ENCODE data around the gene ELF1.
A peak's percentile ranks its signal among the peaks of the same experiment; 100 is the strongest.
"Not testable (repeated sequence)": the region's sequence is repeated elsewhere in the genome, so short reads cannot be mapped to it uniquely, and the experiment has no call there.

The ELF1 gene

GRCh38 chr13:41056194-41056593 is 37.1 kb upstream of the ELF1 start:
- Histone ChIP-seq H3K27ac (ENCODE audit: low read depth, low read length) (no peak overlapping the region), H3K4me1 (ENCODE audit: control insufficient read depth, insufficient read depth, low read length) (peaks cover 21% of the 10 kb centered on the region), H3K9ac (ENCODE audit: low read length) (no peak overlapping the region)

GRCh38 chr13:41054919-41055619 is 36.0 kb upstream of the ELF1 start:
- no peak overlapping the region for H3K9ac ChIP-seq (ENCODE audit: low read length)
- H3K27ac ChIP-seq (ENCODE audit: low read depth, low read length) = peak overlapping the region; percentile 63
- H3K4me3 ChIP-seq (ENCODE audit: low read length) = no peak overlapping the region
- H3K27me3 ChIP-seq (ENCODE audit: control insufficient read depth, insufficient read depth, low read length) = no peaks in the 10 kb centered on the region
- peaks cover 21% of the 10 kb centered on the region for H3K4me1 ChIP-seq (ENCODE audit: control insufficient read depth, insufficient read depth, low read length)
- no peaks in the 10 kb centered on the region for H3K36me3 ChIP-seq (ENCODE audit: control insufficient read depth, insufficient read depth, low read length)

More at GRCh38 chr13:41056194-41056593, 37.1 kb upstream of the ELF1 start:
- H3K27me3 ChIP-seq (ENCODE audit: control insufficient read depth, insufficient read depth, low read length) = no peaks in the 10 kb centered on the region
- no peaks in the 10 kb centered on the region for H3K36me3 ChIP-seq (ENCODE audit: control insufficient read depth, insufficient read depth, low read length)
- no peak overlapping the region for H3K4me3 ChIP-seq (ENCODE audit: low read length)

GRCh38 chr13:41054212-41054877 is 35.2 kb upstream of the ELF1 start:
- no peak overlapping the region for H3K4me3 ChIP-seq (ENCODE audit: low read length)
- H3K9ac ChIP-seq (ENCODE audit: low read length) = no peak overlapping the region
- peak overlapping the region; percentile 63 for H3K27ac ChIP-seq (ENCODE audit: low read depth, low read length)
- no peaks in the 10 kb centered on the region for H3K27me3 ChIP-seq (ENCODE audit: control insufficient read depth, insufficient read depth, low read length)
- H3K4me1 ChIP-seq (ENCODE audit: control insufficient read depth, insufficient read depth, low read length) = peaks cover 21% of the 10 kb centered on the region
- no peaks in the 10 kb centered on the region for H3K36me3 ChIP-seq (ENCODE audit: control insufficient read depth, insufficient read depth, low read length)

DNA sequence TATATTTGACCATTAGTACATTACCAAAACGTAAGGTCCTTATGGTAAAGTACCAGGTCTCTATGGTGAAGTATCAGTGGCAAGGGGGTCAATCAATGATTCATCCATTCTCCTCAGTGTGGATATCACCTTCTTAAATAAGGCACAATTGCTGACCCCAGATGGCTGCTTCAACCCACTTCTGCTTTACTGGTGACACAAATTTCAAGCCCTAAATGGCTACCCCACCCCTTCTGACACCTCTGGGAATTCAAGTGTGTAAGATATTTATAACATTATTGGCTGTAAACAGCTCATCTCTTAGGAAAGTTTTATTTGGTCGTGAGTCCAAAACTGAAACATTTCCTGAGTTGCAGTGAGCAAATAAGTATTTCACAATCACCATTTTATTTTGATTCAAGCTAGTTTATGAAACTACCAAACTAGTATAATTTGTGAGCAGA is 34.3 kb upstream of the ELF1 start:
- no peaks in the 10 kb centered on the region for H3K27me3 ChIP-seq (ENCODE audit: control insufficient read depth, insufficient read depth, low read length)
- H3K4me1 ChIP-seq (ENCODE audit: control insufficient read depth, insufficient read depth, low read length) = peaks cover 17% of the 10 kb centered on the region
- H3K27ac ChIP-seq (ENCODE audit: low read depth, low read length) = no peak overlapping the region
- H3K9ac ChIP-seq (ENCODE audit: low read length) = no peak overlapping the region
- H3K4me3 ChIP-seq (ENCODE audit: low read length) = no peak overlapping the region
- H3K36me3 ChIP-seq (ENCODE audit: control insufficient read depth, insufficient read depth, low read length) = no peaks in the 10 kb centered on the region

DNA sequence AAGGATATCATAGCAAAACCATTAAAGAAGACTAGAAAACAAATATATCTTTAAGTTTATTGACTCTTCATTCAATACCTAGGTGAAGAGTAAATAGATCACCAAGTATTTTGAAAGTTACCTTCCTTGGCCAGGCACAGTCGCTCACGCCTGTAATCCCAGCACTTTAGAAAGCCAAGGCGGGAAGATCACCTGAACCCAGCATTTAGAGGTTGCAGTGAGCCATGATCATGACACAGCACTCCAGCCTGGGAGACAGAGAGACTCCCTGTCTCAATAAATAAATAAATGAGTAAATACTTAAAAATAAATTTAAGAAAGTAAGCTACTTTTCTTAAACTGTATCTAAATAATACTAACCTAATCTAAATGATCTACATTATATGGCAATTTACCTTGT is 33.3 kb upstream of the ELF1 start:
- no peaks in the 10 kb centered on the region for H3K36me3 ChIP-seq (ENCODE audit: control insufficient read depth, insufficient read depth, low read length)
- no peak overlapping the region for H3K9ac ChIP-seq (ENCODE audit: low read length)
- H3K4me1 ChIP-seq (ENCODE audit: control insufficient read depth, insufficient read depth, low read length) = peaks cover 11% of the 10 kb centered on the region
- H3K27me3 ChIP-seq (ENCODE audit: control insufficient read depth, insufficient read depth, low read length) = no peaks in the 10 kb centered on the region
- H3K4me3 ChIP-seq (ENCODE audit: low read length) = no peak overlapping the region
- H3K27ac ChIP-seq (ENCODE audit: low read depth, low read length) = peak overlapping the region; percentile 36

GRCh38 chr13:41049480-41050440 is 30.6 kb upstream of the ELF1 start:
- Histone ChIP-seq H3K27me3 (ENCODE audit: control insufficient read depth, insufficient read depth, low read length) (no peaks in the 10 kb centered on the region), H3K9ac (ENCODE audit: low read length) (no peak overlapping the region), H3K4me3 (ENCODE audit: low read length) (no peak overlapping the region), H3K36me3 (ENCODE audit: control insufficient read depth, insufficient read depth, low read length) (no peaks in the 10 kb centered on the region), H3K4me1 (ENCODE audit: control insufficient read depth, insufficient read depth, low read length) (peaks cover 9% of the 10 kb centered on the region), H3K27ac (ENCODE audit: low read depth, low read length) (no peak overlapping the region)

GRCh38 chr13:41048640-41049039 is 29.5 kb upstream of the ELF1 start:
- Histone ChIP-seq H3K27me3 (ENCODE audit: control insufficient read depth, insufficient read depth, low read length) (no peaks in the 10 kb centered on the region), H3K36me3 (ENCODE audit: control insufficient read depth, insufficient read depth, low read length) (no peaks in the 10 kb centered on the region), H3K9ac (ENCODE audit: low read length) (no peak overlapping the region), H3K4me1 (ENCODE audit: control insufficient read depth, insufficient read depth, low read length) (peaks cover 2% of the 10 kb centered on the region), H3K4me3 (ENCODE audit: low read length) (no peak overlapping the region), H3K27ac (ENCODE audit: low read depth, low read length) (no peak overlapping the region)

DNA sequence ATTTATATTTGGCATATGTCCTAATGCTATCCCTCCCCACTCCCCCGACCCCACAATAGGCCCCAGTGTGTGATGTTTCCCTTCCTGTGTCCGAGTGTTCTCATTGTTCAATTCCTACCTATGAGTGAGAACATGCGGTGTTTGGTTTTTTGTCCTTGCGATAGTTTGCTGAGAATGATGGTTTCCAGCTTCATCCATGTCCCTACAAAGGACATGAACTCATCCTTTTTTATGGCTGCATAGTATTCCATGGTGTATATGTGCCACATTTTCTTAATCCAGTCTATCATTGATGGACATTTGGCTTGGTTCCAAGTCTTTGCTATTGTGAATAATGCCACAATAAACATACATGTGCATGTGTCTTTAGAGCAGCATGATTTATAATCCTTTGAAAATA is 23.3 kb upstream of the ELF1 start:
- not testable (repeated sequence) for H3K27me3 ChIP-seq (ENCODE audit: control insufficient read depth, insufficient read depth, low read length); H3K36me3 ChIP-seq (ENCODE audit: control insufficient read depth, insufficient read depth, low read length); H3K27ac ChIP-seq (ENCODE audit: low read depth, low read length); H3K4me1 ChIP-seq (ENCODE audit: control insufficient read depth, insufficient read depth, low read length); H3K9ac ChIP-seq (ENCODE audit: low read length); H3K4me3 ChIP-seq (ENCODE audit: low read length)

- H3K4me3 ChIP-seq (ENCODE audit: low read length) = no peak overlapping the region
- H3K27ac ChIP-seq (ENCODE audit: low read depth, low read length) = no peak overlapping the region
- H3K36me3 ChIP-seq (ENCODE audit: control insufficient read depth, insufficient read depth, low read length) = no peaks in the 10 kb centered on the region
- no peaks in the 10 kb centered on the region for H3K4me1 ChIP-seq (ENCODE audit: control insufficient read depth, insufficient read depth, low read length)
- H3K27me3 ChIP-seq (ENCODE audit: control insufficient read depth, insufficient read depth, low read length) = no peaks in the 10 kb centered on the region
- no peak overlapping the region for H3K9ac ChIP-seq (ENCODE audit: low read length)
Measured at GRCh38 chr13:41040584-41041334, 21.6 kb upstream of the ELF1 start.

- Histone ChIP-seq H3K27ac (ENCODE audit: low read depth, low read length) (no peak overlapping the region), H3K4me1 (ENCODE audit: control insufficient read depth, insufficient read depth, low read length) (no peaks in the 10 kb centered on the region), H3K27me3 (ENCODE audit: control insufficient read depth, insufficient read depth, low read length) (no peaks in the 10 kb centered on the region), H3K36me3 (ENCODE audit: control insufficient read depth, insufficient read depth, low read length) (no peaks in the 10 kb centered on the region), H3K4me3 (ENCODE audit: low read length) (no peak overlapping the region), H3K9ac (ENCODE audit: low read length) (no peak overlapping the region)
Measured at GRCh38 chr13:41039746-41040145, 20.6 kb upstream of the ELF1 start.

DNA sequence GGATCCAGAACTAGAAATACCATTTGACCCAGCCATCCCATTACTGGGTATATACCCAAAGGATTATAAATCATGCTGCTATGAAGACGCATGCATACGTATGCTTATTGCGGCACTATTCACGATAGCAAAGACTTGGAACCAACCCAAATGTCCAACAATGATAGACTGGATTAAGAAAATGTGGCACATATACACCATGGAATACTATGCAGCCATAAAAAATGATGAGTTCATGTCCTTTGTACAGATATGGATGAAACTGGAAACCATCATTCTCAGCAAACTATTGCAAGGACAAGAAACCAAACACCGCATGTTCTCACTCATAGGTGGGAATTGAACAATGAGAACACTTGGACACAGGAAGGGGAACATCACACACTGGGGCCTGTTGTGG is 17.4 kb upstream of the ELF1 start:
- H3K27ac ChIP-seq (ENCODE audit: low read depth, low read length); H3K27me3 ChIP-seq (ENCODE audit: control insufficient read depth, insufficient read depth, low read length); H3K4me1 ChIP-seq (ENCODE audit: control insufficient read depth, insufficient read depth, low read length); H3K36me3 ChIP-seq (ENCODE audit: control insufficient read depth, insufficient read depth, low read length); H3K9ac ChIP-seq (ENCODE audit: low read length); H3K4me3 ChIP-seq (ENCODE audit: low read length): not testable (repeated sequence)

DNA sequence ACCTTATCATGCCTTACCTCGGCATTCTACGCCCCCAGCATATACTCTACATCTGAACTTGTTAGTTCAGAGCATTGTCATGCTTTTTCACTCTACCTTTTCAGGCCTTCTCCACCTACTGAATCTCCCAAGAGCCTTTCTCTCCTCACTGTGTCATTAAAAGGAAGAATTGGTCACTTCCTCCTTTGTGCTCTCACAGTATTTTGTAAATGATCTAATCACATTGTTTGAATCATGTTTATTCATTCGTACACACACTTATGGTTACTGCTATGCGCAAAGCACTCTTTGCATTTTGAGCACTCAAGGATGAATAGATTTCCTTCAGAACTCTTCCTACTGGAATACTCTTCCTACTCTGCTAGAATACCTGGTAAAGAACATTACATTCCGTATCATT is 15.8 kb upstream of the ELF1 start:
- H3K4me3 ChIP-seq (ENCODE audit: low read length) = no peak overlapping the region
- no peak overlapping the region for H3K9ac ChIP-seq (ENCODE audit: low read length)
- H3K27ac ChIP-seq (ENCODE audit: low read depth, low read length) = no peak overlapping the region
- no peaks in the 10 kb centered on the region for H3K36me3 ChIP-seq (ENCODE audit: control insufficient read depth, insufficient read depth, low read length)
- no peaks in the 10 kb centered on the region for H3K27me3 ChIP-seq (ENCODE audit: control insufficient read depth, insufficient read depth, low read length)
- no peaks in the 10 kb centered on the region for H3K4me1 ChIP-seq (ENCODE audit: control insufficient read depth, insufficient read depth, low read length)

Data from rectal smooth muscle tissue (tissue), 1 donor.